ENCODE measurements around the gene CRYGN. TPM values are rescaled to one million over a fixed set of nuclear protein-coding genes. Genes with fewer than 3 reads are reported as not detected.
A peak's percentile ranks its signal among the peaks of the same experiment; 100 is the strongest.

CRYGN gene
- total and polyA plus RNA-seq, 9 of the 15 experiments (the other 6 are each of a cell fraction or from before 2014, with no cell fraction given), result not detected

DNA sequence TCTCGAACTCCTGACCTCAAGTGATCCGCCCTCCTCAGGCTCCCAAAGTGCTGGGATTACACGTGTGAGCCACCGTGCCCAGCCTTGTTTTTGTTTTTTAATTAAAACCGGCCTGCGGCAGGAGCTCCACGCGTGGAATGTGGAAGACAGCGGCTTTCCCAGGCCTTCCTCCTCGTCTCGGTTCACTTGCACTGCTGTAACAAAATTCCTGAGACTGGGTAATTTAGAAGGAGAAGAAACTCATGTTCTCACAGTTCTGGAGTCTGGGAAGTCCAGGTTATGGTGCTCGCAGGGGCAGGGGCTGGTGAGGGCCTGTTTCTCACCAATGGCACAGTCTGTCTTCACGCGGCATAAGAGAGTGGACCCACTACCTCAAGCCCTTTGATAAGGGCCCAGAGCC is 14.4 kb upstream of the CRYGN start:
- FAIRE-seq (no peak), DNase-seq (ENCODE audit: extremely low read depth in 1 of 4, low spot score in 3 of 4) (no peak), ATAC-seq (no peak)
- CTCF ChIA-PET (ENCODE audit: low intra/inter-chr PET ratio), result no interaction called here
- no peak overlapping the region for H2AFZ ChIP-seq (ENCODE audit: low read depth, low read length)
- WGBS (ENCODE audit: insufficient coverage, low coverage, missing lambda C conversion rate), result 42% methylated on average over 14 of the region's 14 CpGs
- H3K79me2 ChIP-seq (ENCODE audit: control insufficient read depth, insufficient read depth, low read length), result no peaks in the 10 kb centered on the region
- intact Hi-C loops (cut with micrococcal nuclease) (loop anchor here (5.0 kb wide), 1 partner anchor 303 kb away; no protein-coding TSS in a partner anchor), in situ Hi-C loops (cut with MboI) (no loop called here)
- peaks cover 68 to 86% of the 10 kb centered on the region in 2 experiments for H3K27me3 ChIP-seq (ENCODE audit: control insufficient read depth in 2 of 2, insufficient read depth in 2 of 2, low read length in 2 of 2)
- POLR2A ChIA-PET, result interaction anchor here (1.6 kb wide), 1 partner anchor 55 kb away, joined by 3 read pairs; no protein-coding TSS in a partner anchor
- H3K27ac ChIP-seq (ENCODE audit: extremely low read depth, low read depth, low read length), result no peak overlapping the region
- TF ChIP-seq, protein P1, sequence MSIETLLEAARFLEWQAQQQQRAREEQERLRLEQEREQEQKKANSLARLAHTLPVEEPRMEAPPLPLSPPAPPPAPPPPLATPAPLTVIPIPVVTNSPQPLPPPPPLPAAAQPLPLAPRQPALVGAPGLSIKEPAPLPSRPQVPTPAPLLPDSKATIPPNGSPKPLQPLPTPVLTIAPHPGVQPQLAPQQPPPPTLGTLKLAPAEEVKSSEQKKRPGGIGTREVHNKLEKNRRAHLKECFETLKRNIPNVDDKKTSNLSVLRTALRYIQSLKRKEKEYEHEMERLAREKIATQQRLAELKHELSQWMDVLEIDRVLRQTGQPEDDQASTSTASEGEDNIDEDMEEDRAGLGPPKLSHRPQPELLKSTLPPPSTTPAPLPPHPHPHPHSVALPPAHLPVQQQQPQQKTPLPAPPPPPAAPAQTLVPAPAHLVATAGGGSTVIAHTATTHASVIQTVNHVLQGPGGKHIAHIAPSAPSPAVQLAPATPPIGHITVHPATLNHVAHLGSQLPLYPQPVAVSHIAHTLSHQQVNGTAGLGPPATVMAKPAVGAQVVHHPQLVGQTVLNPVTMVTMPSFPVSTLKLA (conservative IDR thresholded peaks at IDR 0.05), result no peak
- TF ChIP-seq, protein P2, sequence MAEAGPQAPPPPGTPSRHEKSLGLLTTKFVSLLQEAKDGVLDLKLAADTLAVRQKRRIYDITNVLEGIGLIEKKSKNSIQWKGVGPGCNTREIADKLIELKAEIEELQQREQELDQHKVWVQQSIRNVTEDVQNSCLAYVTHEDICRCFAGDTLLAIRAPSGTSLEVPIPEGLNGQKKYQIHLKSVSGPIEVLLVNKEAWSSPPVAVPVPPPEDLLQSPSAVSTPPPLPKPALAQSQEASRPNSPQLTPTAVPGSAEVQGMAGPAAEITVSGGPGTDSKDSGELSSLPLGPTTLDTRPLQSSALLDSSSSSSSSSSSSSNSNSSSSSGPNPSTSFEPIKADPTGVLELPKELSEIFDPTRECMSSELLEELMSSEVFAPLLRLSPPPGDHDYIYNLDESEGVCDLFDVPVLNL (CRISPR knock-in tag; IDR thresholded peaks at IDR 0.05; ENCODE audit: low read depth), result no peak
- TF ChIP-seq, protein P3, sequence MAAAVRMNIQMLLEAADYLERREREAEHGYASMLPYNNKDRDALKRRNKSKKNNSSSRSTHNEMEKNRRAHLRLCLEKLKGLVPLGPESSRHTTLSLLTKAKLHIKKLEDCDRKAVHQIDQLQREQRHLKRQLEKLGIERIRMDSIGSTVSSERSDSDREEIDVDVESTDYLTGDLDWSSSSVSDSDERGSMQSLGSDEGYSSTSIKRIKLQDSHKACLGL (CRISPR knock-in tag; IDR thresholded peaks at IDR 0.05; ENCODE audit: borderline replicate concordance, poor library complexity, severe bottlenecking), result no peak
- TF ChIP-seq BRF1 (IDR thresholded peaks at IDR 0.05; ENCODE audit: borderline replicate concordance, extremely low read depth, insufficient read length), result no peak
- no peak for TF ChIP-seq SIN3B (IDR thresholded peaks at IDR 0.05; ENCODE audit: low read depth)
- no peak for TF ChIP-seq ZNF785 (CRISPR knock-in tag; IDR thresholded peaks at IDR 0.05)
- TF ChIP-seq PHB2 (IDR thresholded peaks at IDR 0.05; ENCODE audit: low read depth), result no peak
- TF ChIP-seq, protein P4, sequence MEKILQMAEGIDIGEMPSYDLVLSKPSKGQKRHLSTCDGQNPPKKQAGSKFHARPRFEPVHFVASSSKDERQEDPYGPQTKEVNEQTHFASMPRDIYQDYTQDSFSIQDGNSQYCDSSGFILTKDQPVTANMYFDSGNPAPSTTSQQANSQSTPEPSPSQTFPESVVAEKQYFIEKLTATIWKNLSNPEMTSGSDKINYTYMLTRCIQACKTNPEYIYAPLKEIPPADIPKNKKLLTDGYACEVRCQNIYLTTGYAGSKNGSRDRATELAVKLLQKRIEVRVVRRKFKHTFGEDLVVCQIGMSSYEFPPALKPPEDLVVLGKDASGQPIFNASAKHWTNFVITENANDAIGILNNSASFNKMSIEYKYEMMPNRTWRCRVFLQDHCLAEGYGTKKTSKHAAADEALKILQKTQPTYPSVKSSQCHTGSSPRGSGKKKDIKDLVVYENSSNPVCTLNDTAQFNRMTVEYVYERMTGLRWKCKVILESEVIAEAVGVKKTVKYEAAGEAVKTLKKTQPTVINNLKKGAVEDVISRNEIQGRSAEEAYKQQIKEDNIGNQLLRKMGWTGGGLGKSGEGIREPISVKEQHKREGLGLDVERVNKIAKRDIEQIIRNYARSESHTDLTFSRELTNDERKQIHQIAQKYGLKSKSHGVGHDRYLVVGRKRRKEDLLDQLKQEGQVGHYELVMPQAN (IDR thresholded peaks at IDR 0.05; ENCODE audit: borderline replicate concordance), result no peak
- TF ChIP-seq SMAD1 (IDR thresholded peaks at IDR 0.05; ENCODE audit: low read depth, low read length, partially characterized antibody), result no peak
- no peak for TF ChIP-seq ZNF12 (CRISPR knock-in tag; IDR thresholded peaks at IDR 0.05)
- no peak for TF ChIP-seq NRF1 (conservative IDR thresholded peaks at IDR 0.05 in 1 of 2, IDR thresholded peaks at IDR 0.05 in 1 of 2)
- no peak for TF ChIP-seq HNRNPH1 (optimal IDR thresholded peaks at IDR 0.05; ENCODE audit: low read depth, low read length)
- TF ChIP-seq MAFK (IDR thresholded peaks at IDR 0.05; ENCODE audit: low read length), result no peak
- TF ChIP-seq ZNF354B (CRISPR knock-in tag; IDR thresholded peaks at IDR 0.05), result no peak
- no peaks in the 10 kb centered on the region for H3K36me3 ChIP-seq (ENCODE audit: control insufficient read depth, insufficient read depth, low read length)
- peaks cover 0 to 18% of the 10 kb centered on the region in 2 experiments; a peak in 1 of 5 replicates for H3K4me1 ChIP-seq (replicated peaks in 1 of 2; ENCODE audit: control insufficient read depth in 2 of 2, insufficient read depth in 2 of 2, low read length in 2 of 2)
- no peaks in the 10 kb centered on the region for H3K9me3 ChIP-seq (replicated peaks; ENCODE audit: control insufficient read depth, insufficient read depth, low read depth, low read length)
- peaks cover 6% of the 10 kb centered on the region; the same call in 1 of the 2 replicates for H4K20me1 ChIP-seq (replicated peaks; ENCODE audit: control insufficient read depth, insufficient read depth, low read length)
- no peaks in the 10 kb centered on the region for H3K9me1 ChIP-seq (ENCODE audit: control insufficient read depth, insufficient read depth, low read length)
- no peak overlapping the region for H3K4me3 ChIP-seq
- no TSS peak for BruUV-seq (replicated peaks)
- H3K4me2 ChIP-seq (ENCODE audit: insufficient read depth, low read length), result no peak overlapping the region
- H3K9ac ChIP-seq (ENCODE audit: insufficient read depth in 1 of 2, low read depth in 2 of 2, low read length in 2 of 2), result 0 out of 4 replicates have a peak overlapping the region, but pooled peaks of 1 of the 2 experiments have one; percentile 4
